Calu3 (cell line): Measurements from ENCODE around the gene ZBTB4. TPM values are rescaled to one million over a fixed set of nuclear protein-coding genes. Genes with fewer than 3 reads are reported as not detected.

ENCODE experiments used
- BruUV-seq: library from RNA; stranded (reverse); fragments of 400-500 nt; replicated peaks from 2 replicates; lab custom pipeline; 2021; lab: Mats Ljungman, UMichigan
- CTCF ChIA-PET: fragments of 300-600 bp; sonication (Branson Sonifier 250); formaldehyde crosslinking; loops from one replicate; lab custom pipeline; 2022; ENCODE audit warnings: antibody characterized with exemption; lab: Charles Lee
- DNase-seq: peaks from one replicate; pipeline ENCODE4 v3.0.0; 2022
- H3K27ac Mint-ChIP-seq: one replicate; pipeline ENCODE4 v1.8.0; 2022; ENCODE audit warnings: mixed read lengths; ENCODE audit not compliant: unreplicated experiment
- H3K27me3 Mint-ChIP-seq: one replicate; pipeline ENCODE4 v1.8.0; 2022; ENCODE audit warnings: mixed read lengths; ENCODE audit not compliant: unreplicated experiment
- H3K36me3 Mint-ChIP-seq: one replicate; pipeline ENCODE4 v1.8.0; 2022; ENCODE audit warnings: mild to moderate bottlenecking, moderate library complexity, mixed read lengths; ENCODE audit not compliant: insufficient read depth, unreplicated experiment
- H3K4me1 Mint-ChIP-seq: one replicate; pipeline ENCODE4 v1.8.0; 2022; ENCODE audit warnings: mild to moderate bottlenecking, low read depth, mixed read lengths; ENCODE audit not compliant: unreplicated experiment
- H3K4me3 Mint-ChIP-seq: one replicate; pipeline ENCODE4 v1.8.0; 2022; ENCODE audit warnings: mild to moderate bottlenecking, low read depth, moderate library complexity, mixed read lengths; ENCODE audit not compliant: unreplicated experiment
- H3K9me3 Mint-ChIP-seq: one replicate; pipeline ENCODE4 v1.8.0; 2022; ENCODE audit warnings: low read depth, mixed read lengths; ENCODE audit not compliant: unreplicated experiment
- CTCF ChIP-seq: fragments of 200-600 bp; IDR thresholded peaks from one replicate; pipeline ENCODE4 v1.8.0; 2022; ENCODE audit warnings: antibody characterized with exemption; ENCODE audit not compliant: unreplicated experiment
- intact Hi-C: fragments of 100-400 bp; cut with micrococcal nuclease; formaldehyde crosslinking; loops from one replicate; pipeline ENCODE4 v1.10.0; 2022; ENCODE audit not compliant: unreplicated experiment
- total RNA-seq: library from RNA; stranded (reverse); gene quantifications from 2 replicates; pipeline ENCODE4 v1.2.3, GENCODE V29; 2022

The ZBTB4 gene
- total RNA-seq, 1 experiment from 2014 or later, result 27.2 TPM

- no peak for TF ChIP-seq CTCF
- peaks cover 15% of the 10 kb centered on the region for H3K27me3 Mint-ChIP-seq
- H3K9me3 Mint-ChIP-seq, result no peaks in the 10 kb centered on the region
- no peak overlapping the region for H3K4me3 Mint-ChIP-seq
- H3K4me1 Mint-ChIP-seq, result no peaks in the 10 kb centered on the region
- no peak overlapping the region for H3K27ac Mint-ChIP-seq
- CTCF ChIA-PET, result no interaction called here
- DNase-seq, result no peak
- no TSS peak for BruUV-seq
- H3K36me3 Mint-ChIP-seq, result peaks cover 4% of the 10 kb centered on the region
- intact Hi-C loops, result no loop called here
Measured at GRCh38 chr17:7416323-7416722, 63.1 kb downstream of the ZBTB4 start.

- no TSS peak for BruUV-seq
- TF ChIP-seq CTCF, result no peak
- intact Hi-C loops, result no loop called here
Measured at GRCh38 chr17:7415784-7416183, 63.6 kb downstream of the ZBTB4 start.

GRCh38 chr17:7414837-7415236 lies 64.6 kb downstream of the ZBTB4 start:
- intact Hi-C loops, result no loop called here
- H3K27ac Mint-ChIP-seq, result no peak overlapping the region
- H3K27me3 Mint-ChIP-seq, result peaks cover 14% of the 10 kb centered on the region
- peaks cover 9% of the 10 kb centered on the region for H3K36me3 Mint-ChIP-seq
- no peak for TF ChIP-seq CTCF
- H3K4me1 Mint-ChIP-seq, result no peaks in the 10 kb centered on the region
- CTCF ChIA-PET, result no interaction called here
- DNase-seq, result no peak
- no TSS peak for BruUV-seq
- H3K9me3 Mint-ChIP-seq, result no peaks in the 10 kb centered on the region
- no peak overlapping the region for H3K4me3 Mint-ChIP-seq

More at GRCh38 chr17:7415784-7416183, 63.6 kb downstream of the ZBTB4 start:
- H3K4me3 Mint-ChIP-seq, result no peak overlapping the region
- no peaks in the 10 kb centered on the region for H3K4me1 Mint-ChIP-seq
- peaks cover 15% of the 10 kb centered on the region for H3K27me3 Mint-ChIP-seq
- no peaks in the 10 kb centered on the region for H3K9me3 Mint-ChIP-seq
- H3K27ac Mint-ChIP-seq, result no peak overlapping the region
- CTCF ChIA-PET, result no interaction called here
- H3K36me3 Mint-ChIP-seq, result peaks cover 9% of the 10 kb centered on the region
- DNase-seq, result no peak

- intact Hi-C loops, result no loop called here
- Mint-ChIP-seq H3K4me1 (no peaks in the 10 kb centered on the region), H3K27ac (no peak overlapping the region), H3K36me3 (peaks cover 9% of the 10 kb centered on the region), H3K27me3 (peaks cover under 1% of the 10 kb centered on the region), H3K9me3 (no peaks in the 10 kb centered on the region), H3K4me3 (no peak overlapping the region)
- TF ChIP-seq CTCF, result no peak
- BruUV-seq, result no TSS peak
- DNase-seq, result no peak
- CTCF ChIA-PET, result no interaction called here
Measured at GRCh38 chr17:7413346-7413985, 66.0 kb downstream of the ZBTB4 start.
